BJ (cell line): ENCODE measurements around the gene EN1. TPM values are rescaled to one million over a fixed set of nuclear protein-coding genes. Genes with fewer than 3 reads are reported as not detected.
A peak's percentile ranks its signal among the peaks of the same experiment; 100 is the strongest.

Experiments used
- CTCF ChIA-PET: fragments of 350-600 bp; formaldehyde crosslinking; extraction: SDS; loops from one replicate; lab custom pipeline; 2021; ENCODE audit warnings: antibody characterized with exemption, inconsistent platforms; lab: Yijun Ruan, JAX
- POLR2A ChIA-PET: fragments of 300-600 bp; sonication (Branson Sonifier 250); formaldehyde crosslinking; extraction: SDS; loops from one replicate; lab custom pipeline; 2021; ENCODE audit warnings: antibody characterized with exemption; lab: Charles Lee
- DNase-seq: peaks from one replicate; pipeline ENCODE4 v3.0.0-alpha.2; 2011; ENCODE audit warnings: low read depth
- H3K27me3 ChIP-seq: 2 replicates; pipeline ENCODE4 v1.6.0; 2011; ENCODE audit warnings: low read length; ENCODE audit not compliant: control insufficient read depth, insufficient read depth
- H3K36me3 ChIP-seq: 2 replicates; pipeline ENCODE4 v1.5.1; 2011; ENCODE audit warnings: low read length; ENCODE audit not compliant: control insufficient read depth, insufficient read depth
- H3K4me3 ChIP-seq: 2 replicates; pipeline ENCODE4 v1.5.1; 2011; ENCODE audit warnings: low read depth, mild to moderate bottlenecking, control low read depth, low read length
- CTCF ChIP-seq: IDR thresholded peaks from 2 replicates; pipeline ENCODE4 v1.5.1; 2011; ENCODE audit warnings: low read depth, mild to moderate bottlenecking, control low read depth, inconsistent platforms, low read length, moderate library complexity; ENCODE audit not compliant: insufficient read depth
- polyA plus RNA-seq: library from polyadenylated mRNA; depleted of rRNA; stranded (reverse); fragments of >200 nt; gene quantifications from 2 replicates; pipeline ENCODE4 v1.2.3, GENCODE V29; 2011

Gene EN1
- polyA plus RNA-seq, 1 experiment, result not detected

- no peak overlapping the region for H3K4me3 ChIP-seq
- TF ChIP-seq CTCF, result peak; percentile 76
- no peaks in the 10 kb centered on the region; the same call in 1 of the 2 replicates for H3K27me3 ChIP-seq
- DNase-seq, result no peak
- ChIA-PET CTCF (interaction anchor here (0.6 to 4.2 kb wide), 29 partner anchors 10 to 668 kb away, joined by 3 to 71 read pairs (median 4); no protein-coding TSS in a partner anchor), POLR2A (no interaction called here)
- no peaks in the 10 kb centered on the region for H3K36me3 ChIP-seq
Observed at GRCh38 chr2:118881490-118882129, 34.2 kb upstream of the EN1 start.

GRCh38 chr2:118880501-118880900 lies 33.1 kb upstream of the EN1 start:
- Histone ChIP-seq H3K4me3 (no peak overlapping the region), H3K27me3 (no peaks in the 10 kb centered on the region; the same call in 1 of the 2 replicates), H3K36me3 (no peaks in the 10 kb centered on the region)
- TF ChIP-seq CTCF, result no peak
- CTCF ChIA-PET, result interaction anchor here (1.0 to 4.2 kb wide), 11 partner anchors 10 to 411 kb away, joined by 3 to 71 read pairs (median 5); no protein-coding TSS in a partner anchor
- no peak for DNase-seq
- POLR2A ChIA-PET, result no interaction called here

- no peaks in the 10 kb centered on the region; the same call in 1 of the 2 replicates for H3K27me3 ChIP-seq
- H3K36me3 ChIP-seq, result no peaks in the 10 kb centered on the region
- ChIA-PET CTCF (interaction anchor here (0.7 kb wide), 1 partner anchor 299 kb away, joined by 4 read pairs; no protein-coding TSS in a partner anchor), POLR2A (no interaction called here)
- DNase-seq, result no peak
- no peak for TF ChIP-seq CTCF
- H3K4me3 ChIP-seq, result no peak overlapping the region
Observed at GRCh38 chr2:118878531-118879149, 31.2 kb upstream of the EN1 start.

- ChIA-PET POLR2A (no interaction called here), CTCF (interaction anchor here (0.6 to 1.7 kb wide), 2 partner anchors 18 to 20 kb away, joined by 3 read pairs; no protein-coding TSS in a partner anchor)
- DNase-seq, result no peak
- H3K27me3 ChIP-seq, result no peaks in the 10 kb centered on the region
- no peak for TF ChIP-seq CTCF
- H3K36me3 ChIP-seq, result no peaks in the 10 kb centered on the region
- H3K4me3 ChIP-seq, result no peak overlapping the region
Observed at GRCh38 chr2:118875318-118875717, 27.9 kb upstream of the EN1 start.

- TF ChIP-seq CTCF, result no peak
- H3K4me3 ChIP-seq, result no peak overlapping the region
- H3K36me3 ChIP-seq, result no peaks in the 10 kb centered on the region
- no peaks in the 10 kb centered on the region for H3K27me3 ChIP-seq
- ChIA-PET POLR2A (no interaction called here), CTCF (no interaction called here)
- DNase-seq, result no peak
Observed at GRCh38 chr2:118874324-118874723, 26.9 kb upstream of the EN1 start.
